ENCODE results near the gene CCT2. TPM values are rescaled to one million over a fixed set of nuclear protein-coding genes. Genes with fewer than 3 reads are reported as not detected.

Gene CCT2
- total and polyA plus RNA-seq, 10 of the 15 experiments (the other 5 are each of a cell fraction or from before 2014, with no cell fraction given), result 242 to 418 (median 348) TPM

GRCh38 chr12:69585189-69586062, at the start of gene CCT2 (continued):
- TF ChIP-seq ZBED1 (IDR thresholded peaks at IDR 0.05; ENCODE audit: borderline replicate concordance) (peak; percentile 75; the same call in 1 of the 2 replicates), BHLHE40 (IDR thresholded peaks at IDR 0.05; ENCODE audit: borderline replicate concordance in 1 of 2, low read depth in 2 of 2, low read length in 1 of 2) (peak; percentile 69 to 87), RUNX3 (IDR thresholded peaks at IDR 0.05; ENCODE audit: low read length) (peak; percentile 77), RB1 (IDR thresholded peaks at IDR 0.05; ENCODE audit: borderline replicate concordance) (peak; percentile 93; the same call in 1 of the 2 replicates), CTCF (IDR thresholded peaks at IDR 0.05 in 2 of 3, conservative IDR thresholded peaks at IDR 0.05 in 1 of 3; ENCODE audit: control insufficient read depth in 2 of 3, extremely low read depth in 1 of 3, insufficient read depth in 1 of 3, low read depth in 3 of 3, low read length in 3 of 3) (peak in 2 of 3 experiments; percentile 15 to 38; a peak in 1 of 6 replicates), SMAD5 (IDR thresholded peaks at IDR 0.05; ENCODE audit: low read depth) (peak; percentile 95), CBX5 (IDR thresholded peaks at IDR 0.05; ENCODE audit: low read depth) (no peak), SIN3A (IDR thresholded peaks at IDR 0.05; ENCODE audit: low read depth, low read length) (peak; percentile 88), CREM (IDR thresholded peaks at IDR 0.05; ENCODE audit: low read depth) (peak; percentile 89), E4F1 (IDR thresholded peaks at IDR 0.05; ENCODE audit: borderline replicate concordance, partially characterized antibody) (peak; percentile 41), SP1 (IDR thresholded peaks at IDR 0.05; ENCODE audit: low read depth, low read length) (peak; percentile 73), POU2F2 (IDR thresholded peaks at IDR 0.05; ENCODE audit: borderline replicate concordance, low read depth, low read length) (peak; percentile 78; the same call in 1 of the 3 replicates), POLR2AphosphoS2 (IDR thresholded peaks at IDR 0.05; ENCODE audit: low read depth, low read length) (peak; percentile 94), ATF7 (IDR thresholded peaks at IDR 0.05; ENCODE audit: low read depth) (peak; percentile 69), BCL3 (IDR thresholded peaks at IDR 0.05; ENCODE audit: borderline replicate concordance, insufficient read depth, low read depth, low read length, poor library complexity, severe bottlenecking) (no peak), NFYB (IDR thresholded peaks at IDR 0.05; ENCODE audit: insufficient read depth, low read depth, low read length) (peak; percentile 78; the same call in 1 of the 2 replicates), MXI1 (IDR thresholded peaks at IDR 0.05; ENCODE audit: low read depth, low read length) (peak; percentile 98), ZBTB4 (CRISPR knock-in tag; IDR thresholded peaks at IDR 0.05) (no peak), TAF1 (IDR thresholded peaks at IDR 0.05; ENCODE audit: borderline replicate concordance, low read depth, low read length) (peak; percentile 95), SRF (IDR thresholded peaks at IDR 0.05; ENCODE audit: low read depth in 2 of 2, low read length in 2 of 2) (peak; percentile 48 to 91)
